ENCODE results near the gene TRAF3IP1. TPM values are rescaled to one million over a fixed set of nuclear protein-coding genes. Genes with fewer than 3 reads are reported as not detected.

The TRAF3IP1 gene
- total and polyA plus RNA-seq, 4 experiments from 2014 or later = 3.0 to 11.0 (median 6.7) TPM

GRCh38 chr2:238422940-238423339 lies 102.6 kb downstream of the TRAF3IP1 start:
- CTCF ChIA-PET (ENCODE audit: partially characterized antibody) = no interaction called here

GRCh38 chr2:238423561-238424312 lies 103.4 kb downstream of the TRAF3IP1 start:
- Histone ChIP-seq H3K36me3 (ENCODE audit: insufficient read depth, low read length) (no peaks in the 10 kb centered on the region), H3K4me1 (ENCODE audit: insufficient read depth, low read length) (peaks cover 26% of the 10 kb centered on the region), H3K27ac (ENCODE audit: low read depth, low read length) (no peak overlapping the region), H3K9me3 (ENCODE audit: control insufficient read depth in 1 of 2, low read length in 2 of 2) (no peaks in the 10 kb centered on the region), H3K4me3 (ENCODE audit: low read length in 2 of 2) (no peak overlapping the region), H3K27me3 (ENCODE audit: insufficient read depth, low read length) (no peaks in the 10 kb centered on the region)
- Mint-ChIP-seq H3K27me3 (no peaks in the 10 kb centered on the region), H3K4me3 (no peak overlapping the region), H3K9me3 (peaks cover 0 to 2% (median 0%) of the 10 kb centered on the region in 8 donors), H3K4me1 (peaks cover 12 to 26% (median 19%) of the 10 kb centered on the region in 4 donors), H3K36me3 (peaks cover 0 to 8% of the 10 kb centered on the region in 2 donors), H3K27ac (peak overlapping the region in 1 of 7 donors; percentile 22)
- ChIA-PET CTCF (ENCODE audit: partially characterized antibody) (no interaction called here), POLR2A (ENCODE audit: partially characterized antibody) (no interaction called here)
- DNase-seq = no peak
- intact Hi-C loops (cut with micrococcal nuclease) = loop anchor here (10.0 kb wide), 1 partner anchor 99 kb away; the partner anchor contains the start of gene TRAF3IP1

More at GRCh38 chr2:238422940-238423339, 102.6 kb downstream of the TRAF3IP1 start:
- Mint-ChIP-seq H3K9me3 (peaks cover 0 to 2% (median 0%) of the 10 kb centered on the region in 8 donors), H3K27ac (no peak overlapping the region), H3K4me3 (no peak overlapping the region), H3K36me3 (peaks cover 0 to 7% of the 10 kb centered on the region in 2 donors), H3K27me3 (no peaks in the 10 kb centered on the region), H3K4me1 (peaks cover 8 to 18% (median 12%) of the 10 kb centered on the region in 4 donors)
- intact Hi-C loops (cut with micrococcal nuclease) = loop anchor here (10.0 kb wide), 1 partner anchor 98 kb away; the partner anchor contains the start of gene TRAF3IP1
- peaks cover 18% of the 10 kb centered on the region for H3K4me1 ChIP-seq (ENCODE audit: insufficient read depth, low read length)
- no peaks in the 10 kb centered on the region for H3K36me3 ChIP-seq (ENCODE audit: insufficient read depth, low read length)
- no peaks in the 10 kb centered on the region for H3K9me3 ChIP-seq (ENCODE audit: control insufficient read depth in 1 of 2, low read length in 2 of 2)
- H3K4me3 ChIP-seq (ENCODE audit: low read length in 2 of 2) = no peak overlapping the region
- no peak for DNase-seq
- POLR2A ChIA-PET (ENCODE audit: partially characterized antibody) = interaction anchor here (0.6 kb wide), 1 partner anchor 18 kb away, joined by 3 read pairs; no protein-coding TSS in a partner anchor
- no peaks in the 10 kb centered on the region for H3K27me3 ChIP-seq (ENCODE audit: insufficient read depth, low read length)
- no peak overlapping the region for H3K27ac ChIP-seq (ENCODE audit: low read depth, low read length)

GRCh38 chr2:238424313-238424700 lies 104.0 kb downstream of the TRAF3IP1 start:
- intact Hi-C loops (cut with micrococcal nuclease) = loop anchor here (10.0 kb wide), 1 partner anchor 100 kb away; the partner anchor contains the start of gene TRAF3IP1
- Histone ChIP-seq H3K9me3 (ENCODE audit: control insufficient read depth in 1 of 2, low read length in 2 of 2) (no peaks in the 10 kb centered on the region), H3K27ac (ENCODE audit: low read depth, low read length) (no peak overlapping the region), H3K36me3 (ENCODE audit: insufficient read depth, low read length) (no peaks in the 10 kb centered on the region), H3K27me3 (ENCODE audit: insufficient read depth, low read length) (no peaks in the 10 kb centered on the region), H3K4me1 (ENCODE audit: insufficient read depth, low read length) (peaks cover 32% of the 10 kb centered on the region), H3K4me3 (ENCODE audit: low read length in 2 of 2) (no peak overlapping the region)
- ChIA-PET POLR2A (ENCODE audit: partially characterized antibody) (no interaction called here), CTCF (ENCODE audit: partially characterized antibody) (no interaction called here)
- Mint-ChIP-seq H3K36me3 (peaks cover 1 to 9% of the 10 kb centered on the region in 2 donors), H3K4me1 (peaks cover 15 to 30% (median 24%) of the 10 kb centered on the region in 4 donors), H3K27ac (peak overlapping the region in 6 of 7 donors; percentile 22 to 89 (median 58)), H3K4me3 (peak overlapping the region in 3 of 8 donors; percentile 57 to 89 (median 76)), H3K27me3 (no peaks in the 10 kb centered on the region), H3K9me3 (peaks cover 0 to 2% (median 0%) of the 10 kb centered on the region in 8 donors)
- no peak for DNase-seq

- no peaks in the 10 kb centered on the region for H3K27me3 ChIP-seq (ENCODE audit: insufficient read depth, low read length)
- ChIA-PET POLR2A (ENCODE audit: partially characterized antibody) (interaction anchor here (1.2 kb wide), 1 partner anchor 14 kb away, joined by 3 read pairs; no protein-coding TSS in a partner anchor), CTCF (ENCODE audit: partially characterized antibody) (no interaction called here)
- Mint-ChIP-seq H3K4me3 (peak overlapping the region; percentile 29 to 87 (median 62)), H3K36me3 (peaks cover 11 to 18% of the 10 kb centered on the region in 2 donors), H3K27ac (peak overlapping the region; percentile 22 to 80 (median 60)), H3K9me3 (peaks cover 0 to 2% (median 0%) of the 10 kb centered on the region in 8 donors), H3K27me3 (no peaks in the 10 kb centered on the region), H3K4me1 (peaks cover 23 to 41% (median 33%) of the 10 kb centered on the region in 4 donors)
- peak overlapping the region in 1 of 2 donors; percentile 66 for H3K4me3 ChIP-seq (ENCODE audit: low read length in 2 of 2)
- no peak overlapping the region for H3K27ac ChIP-seq (ENCODE audit: low read depth, low read length)
- H3K4me1 ChIP-seq (ENCODE audit: insufficient read depth, low read length) = peaks cover 32% of the 10 kb centered on the region
- intact Hi-C loops (cut with micrococcal nuclease) = loop anchor here (10.0 kb wide), 1 partner anchor 101 kb away; the partner anchor contains the start of gene TRAF3IP1
- no peaks in the 10 kb centered on the region for H3K36me3 ChIP-seq (ENCODE audit: insufficient read depth, low read length)
- no peak for DNase-seq
- H3K9me3 ChIP-seq (ENCODE audit: control insufficient read depth in 1 of 2, low read length in 2 of 2) = no peaks in the 10 kb centered on the region
Measured at GRCh38 chr2:238425505-238425978, 105.2 kb downstream of the TRAF3IP1 start.

- ChIA-PET POLR2A (ENCODE audit: partially characterized antibody) (interaction anchor here (1.2 kb wide), 1 partner anchor 14 kb away, joined by 3 read pairs; no protein-coding TSS in a partner anchor), CTCF (ENCODE audit: partially characterized antibody) (no interaction called here)
- DNase-seq = no peak
- Histone ChIP-seq H3K27ac (ENCODE audit: low read depth, low read length) (peak overlapping the region; percentile 65), H3K4me1 (ENCODE audit: insufficient read depth, low read length) (peaks cover 32% of the 10 kb centered on the region), H3K27me3 (ENCODE audit: insufficient read depth, low read length) (no peaks in the 10 kb centered on the region), H3K4me3 (ENCODE audit: low read length in 2 of 2) (peak overlapping the region; percentile 66 to 90), H3K9me3 (ENCODE audit: control insufficient read depth in 1 of 2, low read length in 2 of 2) (no peaks in the 10 kb centered on the region), H3K36me3 (ENCODE audit: insufficient read depth, low read length) (no peaks in the 10 kb centered on the region)
- Mint-ChIP-seq H3K27me3 (no peaks in the 10 kb centered on the region), H3K9me3 (peaks cover 0 to 2% (median 0%) of the 10 kb centered on the region in 8 donors), H3K27ac (peak overlapping the region; percentile 65 to 96 (median 93)), H3K36me3 (peaks cover 15 to 20% of the 10 kb centered on the region in 2 donors), H3K4me1 (peaks cover 25 to 47% (median 38%) of the 10 kb centered on the region in 4 donors), H3K4me3 (peak overlapping the region; percentile 83 to 93 (median 90))
- intact Hi-C loops (cut with micrococcal nuclease) = loop anchor here (1.0 to 10.0 kb wide), 2 partner anchors 101 to 138 kb away; partner anchors contain the start of genes PER2 and TRAF3IP1
Measured at GRCh38 chr2:238425979-238426567, 105.8 kb downstream of the TRAF3IP1 start.

GRCh38 chr2:238426568-238427434 lies 106.5 kb downstream of the TRAF3IP1 start, which contains the start of gene ASB1:
TSS of gene ASB1 (plus strand) at chr2:238426927. CDS start at chr2:238427071, 144 bp downstream.
- peaks cover 31 to 54% (median 44%) of the 10 kb centered on the region in 4 donors for H3K4me1 Mint-ChIP-seq
- DNase-seq = peak; percentile 70 to 81 (median 75)
- ChIA-PET POLR2A (ENCODE audit: partially characterized antibody) (interaction anchor here (1.0 to 1.4 kb wide), 2 partner anchors 138 to 225 kb away, joined by 3 to 6 read pairs; partner anchors contain the start of gene PER2), CTCF (ENCODE audit: partially characterized antibody) (interaction anchor here (0.7 kb wide), 1 partner anchor 56 kb away, joined by 3 read pairs; no protein-coding TSS in a partner anchor)
- Histone ChIP-seq H3K4me3 (ENCODE audit: low read length in 2 of 2) (peak within 1 kb of the TSS; percentile 76 to 90), H3K27me3 (ENCODE audit: insufficient read depth, low read length) (no peaks in the 10 kb centered on the region), H3K36me3 (ENCODE audit: insufficient read depth, low read length) (no peaks in the 10 kb centered on the region), H3K27ac (ENCODE audit: low read depth, low read length) (peak within 1 kb of the TSS; percentile 65), H3K9me3 (ENCODE audit: control insufficient read depth in 1 of 2, low read length in 2 of 2) (no peaks in the 10 kb centered on the region), H3K4me1 (ENCODE audit: insufficient read depth, low read length) (peaks cover 38% of the 10 kb centered on the region)
- H3K4me3 Mint-ChIP-seq = peak within 1 kb of the TSS; percentile 91 to 95 (median 93)
- no peaks in the 10 kb centered on the region for H3K27me3 Mint-ChIP-seq
- H3K27ac Mint-ChIP-seq = peak within 1 kb of the TSS; percentile 91 to 96 (median 94)
- intact Hi-C loops (cut with micrococcal nuclease) = loop anchor here (1.0 to 10.0 kb wide), 2 partner anchors 102 to 138 kb away; partner anchors contain the start of genes PER2 and TRAF3IP1
- H3K36me3 Mint-ChIP-seq = peaks cover 20% of the 10 kb centered on the region in 2 donors
- H3K9me3 Mint-ChIP-seq = peaks cover 0 to 2% (median 0%) of the 10 kb centered on the region in 8 donors

Data from CD4-positive, alpha-beta memory T cell (primary cell).